H1 (cell line): ENCODE results near the gene DENND4A. TPM values are rescaled to one million over a fixed set of nuclear protein-coding genes. Genes with fewer than 3 reads are reported as not detected.

Experiments used
- BACH1 ChIP-seq: IDR thresholded peaks from 2 replicates; pipeline ENCODE4 v1.6.1; 2012; ENCODE audit warnings: low read length, improper control_type of control experiment
- BRCA1 ChIP-seq: IDR thresholded peaks from 2 replicates; pipeline ENCODE4 v1.6.1; 2012; ENCODE audit warnings: low read depth, low read length, improper control_type of control experiment
- CHD1 ChIP-seq: IDR thresholded peaks from 2 replicates; pipeline ENCODE4 v1.6.1; 2012; ENCODE audit warnings: low read depth, low read length, improper control_type of control experiment
- CHD2 ChIP-seq: IDR thresholded peaks from 2 replicates; pipeline ENCODE4 v1.6.1; 2012; ENCODE audit warnings: low read length, improper control_type of control experiment
- KDM1A ChIP-seq: fragments of 200-600, 300-600 bp; sonication (generic); IDR thresholded peaks from 2 replicates; pipeline ENCODE4 v1.7.1; 2016; ENCODE audit warnings: mild to moderate bottlenecking, low read length, borderline replicate concordance
- PHF8 ChIP-seq: fragments of 200-600 bp; sonication (generic); conservative IDR thresholded peaks from 2 replicates; pipeline ENCODE4 v1.7.1; 2012; ENCODE audit warnings: low read depth, mild to moderate bottlenecking, inconsistent platforms, low read length, moderate library complexity
- POLR2A ChIP-seq, 2 experiments: IDR thresholded peaks; 1 replicate in 1 of 2; 2 replicates in 1 of 2; pipeline ENCODE4 v1.6.1; 2011; ENCODE audit warnings: low read depth in 2 of 2, low read length in 2 of 2, mild to moderate bottlenecking in 2 of 2; ENCODE audit errors: control extremely low read depth in 1 of 2
- RAD21 ChIP-seq, 2 experiments: IDR thresholded peaks in 1 of 2; conservative IDR thresholded peaks in 1 of 2; 2 replicates each; pipeline ENCODE4 v1.6.1; 2011; ENCODE audit warnings: low read depth in 2 of 2, low read length in 2 of 2, improper control_type of control experiment in 1 of 2, inconsistent platforms in 1 of 2, mild to moderate bottlenecking in 1 of 2, moderate library complexity in 1 of 2
- RFX5 ChIP-seq: IDR thresholded peaks from 2 replicates; pipeline ENCODE4 v1.6.1; 2011; ENCODE audit warnings: low read depth, low read length, improper control_type of control experiment, borderline replicate concordance
- SIRT6 ChIP-seq: IDR thresholded peaks from one replicate; pipeline ENCODE4 v1.7.1; 2012; ENCODE audit warnings: low read length, inconsistent platforms
- polyA plus RNA-seq, 7 experiments: library from polyadenylated mRNA; depleted of rRNA in 3 of 7; stranded (reverse) in 5 of 7; unstranded in 2 of 7; fragments of >200 nt in 5 of 7; fragments of 200-250 nt in 2 of 7; gene quantifications; 1 replicate in 5 of 7; 2 replicates in 1 of 7; 4 replicates in 1 of 7; pipeline versions ENCODE4 v1.2.1 to v1.2.3, GENCODE V29; 2011 to 2013; ENCODE audit warnings: missing spikeins in 2 of 7, mixed read lengths in 2 of 7
- total RNA-seq: library from RNA; stranded (reverse); fragmentation: NEBNext Ultra II Directional; extraction: Animal tissue kit (Norgen Biotek cat#: 25700); gene quantifications from 2 replicates; pipeline ENCODE4 v1.2.1, GENCODE V29; 2021
- TF ChIP-seq, protein P1 (sequence below): fragments of 300-600 bp; sonication (generic); IDR thresholded peaks from 2 replicates; pipeline ENCODE4 v1.7.1; 2012; ENCODE audit warnings: low read length, moderate library complexity, mild to moderate bottlenecking, inconsistent platforms; ENCODE audit not compliant: insufficient replicate concordance
- TF ChIP-seq, protein P2 (sequence below): IDR thresholded peaks from 2 replicates; pipeline ENCODE4 v1.6.1; 2011; ENCODE audit warnings: low read depth, mild to moderate bottlenecking, low read length; ENCODE audit not compliant: insufficient read depth

Gene DENND4A
- total and polyA plus RNA-seq, 2 of the 8 experiments (the other 6 are each of a cell fraction or from before 2014, with no cell fraction given) = 1.3 to 4.7 TPM

DNA sequence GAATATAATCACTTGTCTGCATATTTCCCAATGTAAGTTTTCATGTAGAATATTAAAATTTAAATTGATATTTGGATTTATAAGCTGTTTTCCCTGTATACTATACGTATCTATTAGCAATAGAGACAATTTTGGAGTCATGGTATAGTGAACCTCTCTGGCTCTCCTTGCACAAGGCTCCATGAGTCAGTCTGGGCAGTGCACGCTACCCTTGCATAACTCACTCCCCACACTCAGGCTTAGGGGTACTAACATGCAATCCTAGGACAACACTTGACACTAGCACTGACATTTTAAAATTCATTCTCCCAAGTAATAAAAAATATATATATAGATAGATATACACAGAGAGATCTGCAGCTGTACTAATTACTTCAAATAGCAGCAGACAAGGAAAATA, 131.2 kb downstream of the DENND4A start (continued):
- TF ChIP-seq, protein P1, sequence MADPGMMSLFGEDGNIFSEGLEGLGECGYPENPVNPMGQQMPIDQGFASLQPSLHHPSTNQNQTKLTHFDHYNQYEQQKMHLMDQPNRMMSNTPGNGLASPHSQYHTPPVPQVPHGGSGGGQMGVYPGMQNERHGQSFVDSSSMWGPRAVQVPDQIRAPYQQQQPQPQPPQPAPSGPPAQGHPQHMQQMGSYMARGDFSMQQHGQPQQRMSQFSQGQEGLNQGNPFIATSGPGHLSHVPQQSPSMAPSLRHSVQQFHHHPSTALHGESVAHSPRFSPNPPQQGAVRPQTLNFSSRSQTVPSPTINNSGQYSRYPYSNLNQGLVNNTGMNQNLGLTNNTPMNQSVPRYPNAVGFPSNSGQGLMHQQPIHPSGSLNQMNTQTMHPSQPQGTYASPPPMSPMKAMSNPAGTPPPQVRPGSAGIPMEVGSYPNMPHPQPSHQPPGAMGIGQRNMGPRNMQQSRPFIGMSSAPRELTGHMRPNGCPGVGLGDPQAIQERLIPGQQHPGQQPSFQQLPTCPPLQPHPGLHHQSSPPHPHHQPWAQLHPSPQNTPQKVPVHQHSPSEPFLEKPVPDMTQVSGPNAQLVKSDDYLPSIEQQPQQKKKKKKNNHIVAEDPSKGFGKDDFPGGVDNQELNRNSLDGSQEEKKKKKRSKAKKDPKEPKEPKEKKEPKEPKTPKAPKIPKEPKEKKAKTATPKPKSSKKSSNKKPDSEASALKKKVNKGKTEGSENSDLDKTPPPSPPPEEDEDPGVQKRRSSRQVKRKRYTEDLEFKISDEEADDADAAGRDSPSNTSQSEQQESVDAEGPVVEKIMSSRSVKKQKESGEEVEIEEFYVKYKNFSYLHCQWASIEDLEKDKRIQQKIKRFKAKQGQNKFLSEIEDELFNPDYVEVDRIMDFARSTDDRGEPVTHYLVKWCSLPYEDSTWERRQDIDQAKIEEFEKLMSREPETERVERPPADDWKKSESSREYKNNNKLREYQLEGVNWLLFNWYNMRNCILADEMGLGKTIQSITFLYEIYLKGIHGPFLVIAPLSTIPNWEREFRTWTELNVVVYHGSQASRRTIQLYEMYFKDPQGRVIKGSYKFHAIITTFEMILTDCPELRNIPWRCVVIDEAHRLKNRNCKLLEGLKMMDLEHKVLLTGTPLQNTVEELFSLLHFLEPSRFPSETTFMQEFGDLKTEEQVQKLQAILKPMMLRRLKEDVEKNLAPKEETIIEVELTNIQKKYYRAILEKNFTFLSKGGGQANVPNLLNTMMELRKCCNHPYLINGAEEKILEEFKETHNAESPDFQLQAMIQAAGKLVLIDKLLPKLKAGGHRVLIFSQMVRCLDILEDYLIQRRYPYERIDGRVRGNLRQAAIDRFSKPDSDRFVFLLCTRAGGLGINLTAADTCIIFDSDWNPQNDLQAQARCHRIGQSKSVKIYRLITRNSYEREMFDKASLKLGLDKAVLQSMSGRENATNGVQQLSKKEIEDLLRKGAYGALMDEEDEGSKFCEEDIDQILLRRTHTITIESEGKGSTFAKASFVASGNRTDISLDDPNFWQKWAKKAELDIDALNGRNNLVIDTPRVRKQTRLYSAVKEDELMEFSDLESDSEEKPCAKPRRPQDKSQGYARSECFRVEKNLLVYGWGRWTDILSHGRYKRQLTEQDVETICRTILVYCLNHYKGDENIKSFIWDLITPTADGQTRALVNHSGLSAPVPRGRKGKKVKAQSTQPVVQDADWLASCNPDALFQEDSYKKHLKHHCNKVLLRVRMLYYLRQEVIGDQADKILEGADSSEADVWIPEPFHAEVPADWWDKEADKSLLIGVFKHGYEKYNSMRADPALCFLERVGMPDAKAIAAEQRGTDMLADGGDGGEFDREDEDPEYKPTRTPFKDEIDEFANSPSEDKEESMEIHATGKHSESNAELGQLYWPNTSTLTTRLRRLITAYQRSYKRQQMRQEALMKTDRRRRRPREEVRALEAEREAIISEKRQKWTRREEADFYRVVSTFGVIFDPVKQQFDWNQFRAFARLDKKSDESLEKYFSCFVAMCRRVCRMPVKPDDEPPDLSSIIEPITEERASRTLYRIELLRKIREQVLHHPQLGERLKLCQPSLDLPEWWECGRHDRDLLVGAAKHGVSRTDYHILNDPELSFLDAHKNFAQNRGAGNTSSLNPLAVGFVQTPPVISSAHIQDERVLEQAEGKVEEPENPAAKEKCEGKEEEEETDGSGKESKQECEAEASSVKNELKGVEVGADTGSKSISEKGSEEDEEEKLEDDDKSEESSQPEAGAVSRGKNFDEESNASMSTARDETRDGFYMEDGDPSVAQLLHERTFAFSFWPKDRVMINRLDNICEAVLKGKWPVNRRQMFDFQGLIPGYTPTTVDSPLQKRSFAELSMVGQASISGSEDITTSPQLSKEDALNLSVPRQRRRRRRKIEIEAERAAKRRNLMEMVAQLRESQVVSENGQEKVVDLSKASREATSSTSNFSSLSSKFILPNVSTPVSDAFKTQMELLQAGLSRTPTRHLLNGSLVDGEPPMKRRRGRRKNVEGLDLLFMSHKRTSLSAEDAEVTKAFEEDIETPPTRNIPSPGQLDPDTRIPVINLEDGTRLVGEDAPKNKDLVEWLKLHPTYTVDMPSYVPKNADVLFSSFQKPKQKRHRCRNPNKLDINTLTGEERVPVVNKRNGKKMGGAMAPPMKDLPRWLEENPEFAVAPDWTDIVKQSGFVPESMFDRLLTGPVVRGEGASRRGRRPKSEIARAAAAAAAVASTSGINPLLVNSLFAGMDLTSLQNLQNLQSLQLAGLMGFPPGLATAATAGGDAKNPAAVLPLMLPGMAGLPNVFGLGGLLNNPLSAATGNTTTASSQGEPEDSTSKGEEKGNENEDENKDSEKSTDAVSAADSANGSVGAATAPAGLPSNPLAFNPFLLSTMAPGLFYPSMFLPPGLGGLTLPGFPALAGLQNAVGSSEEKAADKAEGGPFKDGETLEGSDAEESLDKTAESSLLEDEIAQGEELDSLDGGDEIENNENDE = no peak
- TF ChIP-seq PHF8 = no peak
- TF ChIP-seq RFX5 = no peak
- TF ChIP-seq, protein P2, sequence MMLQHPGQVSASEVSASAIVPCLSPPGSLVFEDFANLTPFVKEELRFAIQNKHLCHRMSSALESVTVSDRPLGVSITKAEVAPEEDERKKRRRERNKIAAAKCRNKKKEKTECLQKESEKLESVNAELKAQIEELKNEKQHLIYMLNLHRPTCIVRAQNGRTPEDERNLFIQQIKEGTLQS = no peak
- no peak for TF ChIP-seq BACH1
- TF ChIP-seq CHD1 = no peak
- no peak for TF ChIP-seq POLR2A (IDR thresholded peaks at IDR 0.05; ENCODE audit: control extremely low read depth in 1 of 2, low read depth in 2 of 2, low read length in 2 of 2)
- TF ChIP-seq BRCA1 = no peak
- TF ChIP-seq SIRT6 = no peak
- TF ChIP-seq CHD2 = no peak
- TF ChIP-seq KDM1A = no peak
- no peak for TF ChIP-seq RAD21 (IDR thresholded peaks at IDR 0.05 in 1 of 2, conservative IDR thresholded peaks at IDR 0.05 in 1 of 2; ENCODE audit: low read depth in 2 of 2, low read length in 2 of 2)
